Ishikawa (cell line): Measurements from ENCODE around the gene CUL2.

Source experiments
- EP300 ChIP-seq: IDR thresholded peaks from 2 replicates; pipeline ENCODE4 v1.6.1; 2012; ENCODE audit warnings: borderline replicate concordance
- MAX ChIP-seq: IDR thresholded peaks from 2 replicates; pipeline ENCODE4 v1.6.1; 2012
- RAD21 ChIP-seq: IDR thresholded peaks from 2 replicates; pipeline ENCODE4 v1.6.1; 2012; ENCODE audit warnings: low read depth
- REST ChIP-seq: IDR thresholded peaks from 2 replicates; pipeline ENCODE4 v1.6.1; 2012; ENCODE audit warnings: low read depth, mild to moderate bottlenecking
- TCF12 ChIP-seq: IDR thresholded peaks from 2 replicates; pipeline ENCODE4 v1.6.1; 2012; ENCODE audit warnings: low read depth

- no peak for TF ChIP-seq RAD21
- TF ChIP-seq EP300 = no peak
- TF ChIP-seq TCF12 = no peak
- no peak for TF ChIP-seq MAX
- TF ChIP-seq REST = no peak
Observed at GRCh38 chr10:35133586-35133985, 43.4 kb upstream of the CUL2 start.
